H9 (cell line): ENCODE results near the gene RNLS. TPM values are rescaled to one million over a fixed set of nuclear protein-coding genes. Genes with fewer than 3 reads are reported as not detected.

ENCODE experiments used
- DNase-seq: peaks from one replicate; pipeline ENCODE4 v3.0.0-alpha.2; 2017
- H2AFZ ChIP-seq: one replicate; pipeline ENCODE4 v1.6.1; 2013; ENCODE audit warnings: mild to moderate bottlenecking, low read length, control low read depth, moderate library complexity
- H2AK5ac ChIP-seq: 2 replicates; pipeline ENCODE4 v1.6.1; 2013; ENCODE audit warnings: low read length, control low read depth, mixed read lengths; ENCODE audit not compliant: insufficient read length
- H2BK120ac ChIP-seq: one replicate; pipeline ENCODE4 v1.6.1; 2013; ENCODE audit warnings: low read depth, mild to moderate bottlenecking, low read length, control low read depth, inconsistent platforms; ENCODE audit not compliant: poor library complexity, severe bottlenecking
- H2BK12ac ChIP-seq: 2 replicates; pipeline ENCODE4 v1.6.1; 2013; ENCODE audit warnings: low read length, control low read depth, mixed read lengths, low read depth; ENCODE audit not compliant: insufficient read length
- H2BK15ac ChIP-seq: 2 replicates; pipeline ENCODE4 v1.6.1; 2013; ENCODE audit warnings: low read depth, low read length, control low read depth
- H2BK20ac ChIP-seq: one replicate; pipeline ENCODE4 v1.6.1; 2013; ENCODE audit warnings: low read depth, mild to moderate bottlenecking, low read length, control low read depth, inconsistent platforms; ENCODE audit not compliant: poor library complexity, severe bottlenecking
- H2BK5ac ChIP-seq: 2 replicates; pipeline ENCODE4 v1.6.1; 2013; ENCODE audit warnings: low read length, control low read depth, mixed read lengths; ENCODE audit not compliant: insufficient read length
- H3K14ac ChIP-seq: 2 replicates; pipeline ENCODE4 v1.6.1; 2013; ENCODE audit warnings: low read length, control low read depth; ENCODE audit not compliant: insufficient read depth
- H3K18ac ChIP-seq: 2 replicates; pipeline ENCODE4 v1.6.1; 2013; ENCODE audit warnings: low read depth, mild to moderate bottlenecking, mixed read lengths, low read length, control low read depth; ENCODE audit not compliant: insufficient read length
- H3K23ac ChIP-seq: 2 replicates; pipeline ENCODE4 v1.6.1; 2013; ENCODE audit warnings: low read length, control low read depth, mixed read lengths, low read depth; ENCODE audit not compliant: insufficient read length
- H3K23me2 ChIP-seq: 2 replicates; pipeline ENCODE4 v1.6.1; 2013; ENCODE audit warnings: low read depth, mild to moderate bottlenecking, mixed read lengths, low read length, control low read depth; ENCODE audit not compliant: insufficient read length, poor library complexity, severe bottlenecking
- H3K27ac ChIP-seq: 2 replicates; pipeline ENCODE4 v1.5.1; 2013; ENCODE audit warnings: low read length, control low read depth, mixed read lengths, low read depth; ENCODE audit not compliant: insufficient read length
- H3K27me3 ChIP-seq: 2 replicates; pipeline ENCODE4 v1.6.1; 2013; ENCODE audit warnings: low read length, control low read depth, inconsistent platforms; ENCODE audit not compliant: insufficient read depth
- H3K4ac ChIP-seq: 2 replicates; pipeline ENCODE4 v1.6.1; 2013; ENCODE audit warnings: low read depth, mild to moderate bottlenecking, control low read depth, inconsistent platforms, low read length, moderate library complexity
- H3K4me1 ChIP-seq: 2 replicates; pipeline ENCODE4 v1.6.1; 2013; ENCODE audit warnings: low read length, control low read depth, inconsistent platforms; ENCODE audit not compliant: insufficient read depth
- H3K4me2 ChIP-seq: 2 replicates; pipeline ENCODE4 v1.6.1; 2013; ENCODE audit warnings: low read length, control low read depth, mixed read lengths; ENCODE audit not compliant: insufficient read length, insufficient read depth
- H3K56ac ChIP-seq: 2 replicates; pipeline ENCODE4 v1.6.1; 2013; ENCODE audit warnings: low read depth, mild to moderate bottlenecking, mixed read lengths, low read length, control low read depth; ENCODE audit not compliant: insufficient read length
- H3K79me1 ChIP-seq: 2 replicates; pipeline ENCODE4 v1.6.1; 2013; ENCODE audit warnings: low read depth, mild to moderate bottlenecking, moderate library complexity, low read length, control low read depth, inconsistent platforms; ENCODE audit not compliant: insufficient read depth, poor library complexity, severe bottlenecking
- H3K79me2 ChIP-seq: 2 replicates; pipeline ENCODE4 v1.6.1; 2013; ENCODE audit warnings: low read length, control low read depth, inconsistent platforms; ENCODE audit not compliant: insufficient read depth
- H3K9ac ChIP-seq: 2 replicates; pipeline ENCODE4 v1.6.1; 2013; ENCODE audit warnings: low read length, control low read depth, mixed read lengths; ENCODE audit not compliant: insufficient read length; ENCODE audit errors: extremely low read depth
- H3K9me3 ChIP-seq: one replicate; pipeline ENCODE4 v1.6.1; 2013; ENCODE audit warnings: low read depth, low read length, inconsistent platforms; ENCODE audit not compliant: control insufficient read depth
- H3T11ph ChIP-seq: one replicate; pipeline ENCODE4 v1.6.1; 2013; ENCODE audit warnings: mild to moderate bottlenecking, low read length, control low read depth, inconsistent platforms
- H4K20me1 ChIP-seq: one replicate; pipeline ENCODE4 v1.6.1; 2013; ENCODE audit not compliant: control insufficient read depth, insufficient read length, insufficient read depth
- H4K5ac ChIP-seq: 2 replicates; pipeline ENCODE4 v1.6.1; 2013; ENCODE audit warnings: low read depth, mild to moderate bottlenecking, mixed read lengths, low read length, control low read depth; ENCODE audit not compliant: insufficient read length
- H4K8ac ChIP-seq: replicated peaks from 2 replicates; pipeline ENCODE4 v1.6.1; 2013; ENCODE audit warnings: low read length, control low read depth, mixed read lengths, low read depth; ENCODE audit not compliant: insufficient read length
- H4K91ac ChIP-seq: 2 replicates; pipeline ENCODE4 v1.6.1; 2013; ENCODE audit warnings: low read depth, mild to moderate bottlenecking, moderate library complexity, mixed read lengths, low read length, control low read depth; ENCODE audit not compliant: insufficient read length
- H3K27ac Mint-ChIP-seq, 3 experiments: 2 replicates in 2 of 3; 3 replicates in 1 of 3; pipeline ENCODE4 v1.8.0; 2020 to 2021; ENCODE audit warnings: mixed read lengths in 3 of 3, mild to moderate bottlenecking in 1 of 3, moderate library complexity in 1 of 3
- H3K27me3 Mint-ChIP-seq: 2 replicates; pipeline ENCODE4 v1.8.0; 2021; ENCODE audit warnings: low read depth, mild to moderate bottlenecking, moderate library complexity, mixed read lengths
- H3K36me3 Mint-ChIP-seq, 3 experiments: 2 replicates in 2 of 3; 3 replicates in 1 of 3; pipeline ENCODE4 v1.8.0; 2020 to 2021; ENCODE audit warnings: low read depth in 3 of 3, mixed read lengths in 3 of 3; ENCODE audit not compliant: insufficient read depth in 1 of 3
- H3K4me1 Mint-ChIP-seq, 2 experiments: 2 replicates each; pipeline ENCODE4 v1.8.0; 2020; ENCODE audit warnings: mixed read lengths in 2 of 2
- H3K4me3 Mint-ChIP-seq, 2 experiments: 2 replicates in 1 of 2; 3 replicates in 1 of 2; pipeline ENCODE4 v1.8.0; 2020 to 2021; ENCODE audit warnings: mild to moderate bottlenecking in 2 of 2, mixed read lengths in 2 of 2, moderate library complexity in 1 of 2
- H3K9me3 Mint-ChIP-seq, 2 experiments: 2 replicates in 1 of 2; 3 replicates in 1 of 2; pipeline ENCODE4 v1.8.0; 2020; ENCODE audit warnings: mild to moderate bottlenecking in 2 of 2, mixed read lengths in 2 of 2, moderate library complexity in 1 of 2
- CTCF ChIP-seq: fragments of 200-600 bp; sonication (generic); conservative IDR thresholded peaks from 3 replicates; pipeline ENCODE4 v1.8.0; 2021; ENCODE audit warnings: antibody characterized with exemption, mild to moderate bottlenecking
- WGBS: extraction: QIAGEN DNeasy Blood & Tissue Kit; methylation state at CpG from one replicate; pipeline ENCODE4 v1.1.7; 2013; ENCODE audit warnings: missing lambda C conversion rate, low lambda C conversion rate, mixed read lengths; ENCODE audit not compliant: insufficient read length; ENCODE audit errors: extremely low coverage; 5-methylcytosine and 5-hydroxymethylcytosine counted together
- total RNA-seq: library from RNA; stranded (reverse); gene quantifications from 2 replicates; pipeline ENCODE4 v1.2.1, GENCODE V29; 2021

Gene RNLS
- total RNA-seq, 1 experiment from 2014 or later = 7.5 TPM

GRCh38 chr10:88411772-88412349 is 171.3 kb downstream of the RNLS start:
- Mint-ChIP-seq H3K9me3 (no peaks in the 10 kb centered on the region), H3K27ac (no peak overlapping the region), H3K4me1 (peaks cover 5 to 6% of the 10 kb centered on the region in 2 experiments), H3K27me3 (no peaks in the 10 kb centered on the region), H3K4me3 (no peak overlapping the region), H3K36me3 (no peaks in the 10 kb centered on the region)
- Histone ChIP-seq H3K14ac (no peak overlapping the region), H3K4ac (no peak overlapping the region), H3K18ac (no peak overlapping the region), H3K9ac (no peak overlapping the region), H2BK20ac (no peak overlapping the region), H2BK5ac (no peak overlapping the region), H3K23ac (no peak overlapping the region), H4K8ac (no peak overlapping the region), H2AK5ac (no peak overlapping the region), H3K27ac (no peak overlapping the region), H4K5ac (no peak overlapping the region), H3K23me2 (no peaks in the 10 kb centered on the region), H4K20me1 (no peaks in the 10 kb centered on the region), H2BK15ac (no peak overlapping the region), H2BK120ac (no peak overlapping the region), H3K4me2 (no peak overlapping the region), H3K9me3 (no peaks in the 10 kb centered on the region), H2BK12ac (no peak overlapping the region), H3K79me2 (no peaks in the 10 kb centered on the region), H3K4me1 (no peaks in the 10 kb centered on the region), H3K27me3 (no peaks in the 10 kb centered on the region), H2AFZ (no peak overlapping the region), H3K79me1 (no peaks in the 10 kb centered on the region), H3K56ac (no peak overlapping the region), H4K91ac (no peak overlapping the region), H3T11ph (no peak overlapping the region)
- WGBS = no CpG with 5 or more reads among the region's 6 CpGs
- DNase-seq = no peak
- no peak for TF ChIP-seq CTCF
